Measurements from ENCODE around the gene CSNK1A1. TPM values are rescaled to one million over a fixed set of nuclear protein-coding genes. Genes with fewer than 3 reads are reported as not detected.

CSNK1A1 gene
- total and polyA plus RNA-seq, 2 experiments from 2014 or later, result 106 to 231 TPM

DNA sequence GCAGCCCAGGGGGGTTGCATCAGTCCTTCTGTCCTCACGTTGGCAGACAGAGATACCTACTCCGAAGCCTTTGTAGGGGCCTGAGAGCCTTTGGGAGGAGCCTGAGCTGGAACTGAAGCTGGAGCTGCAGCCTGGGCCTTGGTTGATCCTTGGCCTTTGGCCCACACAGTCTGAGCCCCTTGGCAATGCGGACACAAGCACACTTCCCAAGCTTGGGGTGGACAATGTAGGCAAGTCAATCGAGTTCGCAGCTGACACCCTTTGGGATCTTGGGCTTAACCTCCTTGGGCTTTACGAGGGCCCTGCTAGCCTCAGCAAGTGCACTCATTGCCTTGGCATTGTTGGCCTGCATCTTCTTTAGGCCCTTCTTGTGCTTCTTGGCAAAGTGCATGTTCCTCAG, 5.9 kb downstream of the CSNK1A1 start:
- H4K20me1 ChIP-seq (ENCODE audit: insufficient read depth, poor library complexity, severe bottlenecking), result peaks cover 86% of the 10 kb centered on the region
- 91% methylated on average over 6 of the region's 6 CpGs for WGBS (ENCODE audit: low lambda C conversion rate, missing lambda C conversion rate)

DNA sequence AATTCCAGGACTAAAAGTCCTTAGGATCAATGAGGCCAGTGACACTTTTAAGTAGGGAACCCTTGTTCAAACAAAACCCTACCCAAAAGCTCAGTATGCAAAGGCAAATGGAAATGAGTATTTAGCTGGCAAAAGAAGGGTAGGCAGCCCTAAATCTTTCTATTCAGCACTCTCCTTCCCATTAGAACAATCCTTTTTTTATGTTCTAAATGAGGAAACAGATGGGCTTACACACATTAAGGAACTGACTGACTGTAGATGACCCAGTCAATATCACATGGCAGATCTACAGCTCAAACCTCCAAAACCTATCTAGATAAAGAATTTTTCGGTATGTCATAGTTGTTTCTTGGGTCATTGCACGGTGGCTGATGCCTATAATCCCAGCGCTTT, 7.2 kb downstream of the CSNK1A1 start:
- 84% methylated on average over 3 of the region's 3 CpGs for WGBS (ENCODE audit: low lambda C conversion rate, missing lambda C conversion rate)
- Histone ChIP-seq H3K27me3 (no peaks in the 10 kb centered on the region), H3K4me2 (peak overlapping the region; percentile 19), H3K9me2 (replicated peaks; ENCODE audit: insufficient read depth) (no peaks in the 10 kb centered on the region), H3K27ac (peak overlapping the region; percentile 1), H3K36me3 (replicated peaks; ENCODE audit: insufficient read depth, low read depth) (no peaks in the 10 kb centered on the region), H3K9me3 (ENCODE audit: low read depth) (no peaks in the 10 kb centered on the region), H2AFZ (no peak overlapping the region), H3K4me1 (ENCODE audit: insufficient read depth) (peaks cover 36% of the 10 kb centered on the region), H3K4me3 (no peak overlapping the region), H4K20me1 (ENCODE audit: insufficient read depth, poor library complexity, severe bottlenecking) (peaks cover 99% of the 10 kb centered on the region), H3K79me2 (peaks cover 99% of the 10 kb centered on the region)
- no peak for TF ChIP-seq EZH2phosphoT487 (IDR thresholded peaks at IDR 0.05; ENCODE audit: low read depth, severe bottlenecking, unreplicated experiment)
- no peak for TF ChIP-seq EZH2 (IDR thresholded peaks at IDR 0.05; ENCODE audit: borderline replicate concordance)
- TF ChIP-seq, protein P1, sequence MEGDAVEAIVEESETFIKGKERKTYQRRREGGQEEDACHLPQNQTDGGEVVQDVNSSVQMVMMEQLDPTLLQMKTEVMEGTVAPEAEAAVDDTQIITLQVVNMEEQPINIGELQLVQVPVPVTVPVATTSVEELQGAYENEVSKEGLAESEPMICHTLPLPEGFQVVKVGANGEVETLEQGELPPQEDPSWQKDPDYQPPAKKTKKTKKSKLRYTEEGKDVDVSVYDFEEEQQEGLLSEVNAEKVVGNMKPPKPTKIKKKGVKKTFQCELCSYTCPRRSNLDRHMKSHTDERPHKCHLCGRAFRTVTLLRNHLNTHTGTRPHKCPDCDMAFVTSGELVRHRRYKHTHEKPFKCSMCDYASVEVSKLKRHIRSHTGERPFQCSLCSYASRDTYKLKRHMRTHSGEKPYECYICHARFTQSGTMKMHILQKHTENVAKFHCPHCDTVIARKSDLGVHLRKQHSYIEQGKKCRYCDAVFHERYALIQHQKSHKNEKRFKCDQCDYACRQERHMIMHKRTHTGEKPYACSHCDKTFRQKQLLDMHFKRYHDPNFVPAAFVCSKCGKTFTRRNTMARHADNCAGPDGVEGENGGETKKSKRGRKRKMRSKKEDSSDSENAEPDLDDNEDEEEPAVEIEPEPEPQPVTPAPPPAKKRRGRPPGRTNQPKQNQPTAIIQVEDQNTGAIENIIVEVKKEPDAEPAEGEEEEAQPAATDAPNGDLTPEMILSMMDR (IDR thresholded peaks at IDR 0.05; ENCODE audit: poor library complexity), result no peak
- no peak for DNase-seq (ENCODE audit: low spot score)

More for the DNA sequence above, 5.9 kb downstream of the CSNK1A1 start:
- no peak overlapping the region for H2AFZ ChIP-seq
- H3K27me3 ChIP-seq, result no peaks in the 10 kb centered on the region
- H3K36me3 ChIP-seq (replicated peaks; ENCODE audit: insufficient read depth, low read depth), result no peaks in the 10 kb centered on the region
- no peaks in the 10 kb centered on the region for H3K9me3 ChIP-seq (ENCODE audit: low read depth)
- DNase-seq (ENCODE audit: low spot score), result no peak
- peaks cover 99% of the 10 kb centered on the region for H3K79me2 ChIP-seq
- no peak overlapping the region for H3K27ac ChIP-seq
- peaks cover 32% of the 10 kb centered on the region for H3K4me1 ChIP-seq (ENCODE audit: insufficient read depth)
- no peak for TF ChIP-seq EZH2phosphoT487 (IDR thresholded peaks at IDR 0.05; ENCODE audit: low read depth, severe bottlenecking, unreplicated experiment)
- no peak for TF ChIP-seq EZH2 (IDR thresholded peaks at IDR 0.05; ENCODE audit: borderline replicate concordance)
- TF ChIP-seq, protein P1 (IDR thresholded peaks at IDR 0.05; ENCODE audit: poor library complexity), result no peak
- no peak overlapping the region for H3K4me2 ChIP-seq
- no peak overlapping the region for H3K4me3 ChIP-seq
- H3K9me2 ChIP-seq (replicated peaks; ENCODE audit: insufficient read depth), result no peaks in the 10 kb centered on the region

DNA sequence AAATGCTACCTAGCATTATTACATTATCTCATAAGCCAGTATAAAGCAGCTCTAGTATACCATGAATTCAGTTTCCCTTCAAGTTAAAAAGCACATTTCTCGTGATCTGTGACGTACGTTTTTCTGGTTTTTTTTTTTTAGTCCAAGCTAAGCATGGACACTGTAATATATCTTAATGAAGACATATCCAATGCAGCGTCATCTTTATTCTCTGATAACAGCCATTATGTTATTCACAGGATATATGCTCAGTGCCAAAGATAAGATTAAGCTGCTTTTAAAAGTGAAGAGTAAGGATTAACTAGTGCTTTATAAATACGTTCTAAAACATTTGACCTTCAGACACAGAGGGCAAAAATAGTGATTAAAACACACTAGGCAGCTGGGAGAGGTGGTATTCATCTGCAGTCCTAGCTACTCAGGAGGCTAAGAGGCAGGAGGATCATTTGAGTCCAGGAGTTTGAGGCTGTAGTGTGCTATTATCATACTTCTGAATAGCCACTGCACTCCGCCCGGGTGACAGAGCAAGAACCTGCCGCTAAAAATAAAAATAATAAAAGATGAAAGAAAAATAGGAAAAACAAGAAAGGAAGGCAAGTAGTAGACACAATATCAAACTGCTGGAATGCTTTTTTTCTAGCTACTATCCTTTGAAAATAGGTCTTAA, 7.7 kb downstream of the CSNK1A1 start:
- Histone ChIP-seq H3K36me3 (replicated peaks; ENCODE audit: insufficient read depth, low read depth) (no peaks in the 10 kb centered on the region), H3K27ac (peak overlapping the region; percentile 1), H3K4me1 (ENCODE audit: insufficient read depth) (peaks cover 36% of the 10 kb centered on the region), H3K79me2 (peaks cover 99% of the 10 kb centered on the region), H4K20me1 (ENCODE audit: insufficient read depth, poor library complexity, severe bottlenecking) (peaks cover 99% of the 10 kb centered on the region), H3K4me2 (peak overlapping the region; percentile 19), H3K9me2 (replicated peaks; ENCODE audit: insufficient read depth) (no peaks in the 10 kb centered on the region), H3K4me3 (no peak overlapping the region), H3K9me3 (ENCODE audit: low read depth) (no peaks in the 10 kb centered on the region), H2AFZ (no peak overlapping the region), H3K27me3 (no peaks in the 10 kb centered on the region)
- no peak for DNase-seq (ENCODE audit: low spot score)
- 67% methylated on average over 8 of the region's 8 CpGs for WGBS (ENCODE audit: low lambda C conversion rate, missing lambda C conversion rate)
- TF ChIP-seq, protein P1 (IDR thresholded peaks at IDR 0.05; ENCODE audit: poor library complexity), result no peak
- TF ChIP-seq EZH2phosphoT487 (IDR thresholded peaks at IDR 0.05; ENCODE audit: low read depth, severe bottlenecking, unreplicated experiment), result no peak
- TF ChIP-seq EZH2 (IDR thresholded peaks at IDR 0.05; ENCODE audit: borderline replicate concordance), result no peak
